ENCODE results near the gene SNAI3. TPM values are rescaled to one million over a fixed set of nuclear protein-coding genes. Genes with fewer than 3 reads are reported as not detected.

SNAI3 gene
- total and polyA plus RNA-seq, 2 of the 8 experiments (the other 6 are each of a cell fraction or from before 2014, with no cell fraction given): 8.5 to 13.3 TPM

DNA sequence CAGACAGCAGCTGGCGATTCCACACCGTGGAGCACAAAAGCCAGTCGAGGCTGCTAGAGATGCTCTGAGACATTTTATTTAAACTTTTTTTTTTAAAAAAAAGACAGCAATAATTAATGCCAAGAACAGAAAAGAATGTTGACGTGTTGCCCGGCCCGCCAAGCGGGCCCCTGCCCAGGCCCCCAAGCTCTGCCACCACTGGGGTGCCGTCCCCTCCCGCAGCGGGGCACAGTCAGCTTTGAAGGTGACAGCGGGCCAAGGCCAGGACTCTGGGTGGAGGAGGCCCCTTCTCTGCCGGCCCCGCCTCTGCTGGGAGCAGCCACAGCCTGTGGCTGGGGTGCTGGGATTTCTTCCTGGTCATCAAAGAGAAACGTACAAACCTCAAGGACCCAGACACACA is 10.1 kb upstream of the SNAI3 start (continued):
- TF ChIP-seq RFX5 (IDR thresholded peaks at IDR 0.05; ENCODE audit: borderline replicate concordance, low read depth, low read length): no peak
- TF ChIP-seq, protein P1, sequence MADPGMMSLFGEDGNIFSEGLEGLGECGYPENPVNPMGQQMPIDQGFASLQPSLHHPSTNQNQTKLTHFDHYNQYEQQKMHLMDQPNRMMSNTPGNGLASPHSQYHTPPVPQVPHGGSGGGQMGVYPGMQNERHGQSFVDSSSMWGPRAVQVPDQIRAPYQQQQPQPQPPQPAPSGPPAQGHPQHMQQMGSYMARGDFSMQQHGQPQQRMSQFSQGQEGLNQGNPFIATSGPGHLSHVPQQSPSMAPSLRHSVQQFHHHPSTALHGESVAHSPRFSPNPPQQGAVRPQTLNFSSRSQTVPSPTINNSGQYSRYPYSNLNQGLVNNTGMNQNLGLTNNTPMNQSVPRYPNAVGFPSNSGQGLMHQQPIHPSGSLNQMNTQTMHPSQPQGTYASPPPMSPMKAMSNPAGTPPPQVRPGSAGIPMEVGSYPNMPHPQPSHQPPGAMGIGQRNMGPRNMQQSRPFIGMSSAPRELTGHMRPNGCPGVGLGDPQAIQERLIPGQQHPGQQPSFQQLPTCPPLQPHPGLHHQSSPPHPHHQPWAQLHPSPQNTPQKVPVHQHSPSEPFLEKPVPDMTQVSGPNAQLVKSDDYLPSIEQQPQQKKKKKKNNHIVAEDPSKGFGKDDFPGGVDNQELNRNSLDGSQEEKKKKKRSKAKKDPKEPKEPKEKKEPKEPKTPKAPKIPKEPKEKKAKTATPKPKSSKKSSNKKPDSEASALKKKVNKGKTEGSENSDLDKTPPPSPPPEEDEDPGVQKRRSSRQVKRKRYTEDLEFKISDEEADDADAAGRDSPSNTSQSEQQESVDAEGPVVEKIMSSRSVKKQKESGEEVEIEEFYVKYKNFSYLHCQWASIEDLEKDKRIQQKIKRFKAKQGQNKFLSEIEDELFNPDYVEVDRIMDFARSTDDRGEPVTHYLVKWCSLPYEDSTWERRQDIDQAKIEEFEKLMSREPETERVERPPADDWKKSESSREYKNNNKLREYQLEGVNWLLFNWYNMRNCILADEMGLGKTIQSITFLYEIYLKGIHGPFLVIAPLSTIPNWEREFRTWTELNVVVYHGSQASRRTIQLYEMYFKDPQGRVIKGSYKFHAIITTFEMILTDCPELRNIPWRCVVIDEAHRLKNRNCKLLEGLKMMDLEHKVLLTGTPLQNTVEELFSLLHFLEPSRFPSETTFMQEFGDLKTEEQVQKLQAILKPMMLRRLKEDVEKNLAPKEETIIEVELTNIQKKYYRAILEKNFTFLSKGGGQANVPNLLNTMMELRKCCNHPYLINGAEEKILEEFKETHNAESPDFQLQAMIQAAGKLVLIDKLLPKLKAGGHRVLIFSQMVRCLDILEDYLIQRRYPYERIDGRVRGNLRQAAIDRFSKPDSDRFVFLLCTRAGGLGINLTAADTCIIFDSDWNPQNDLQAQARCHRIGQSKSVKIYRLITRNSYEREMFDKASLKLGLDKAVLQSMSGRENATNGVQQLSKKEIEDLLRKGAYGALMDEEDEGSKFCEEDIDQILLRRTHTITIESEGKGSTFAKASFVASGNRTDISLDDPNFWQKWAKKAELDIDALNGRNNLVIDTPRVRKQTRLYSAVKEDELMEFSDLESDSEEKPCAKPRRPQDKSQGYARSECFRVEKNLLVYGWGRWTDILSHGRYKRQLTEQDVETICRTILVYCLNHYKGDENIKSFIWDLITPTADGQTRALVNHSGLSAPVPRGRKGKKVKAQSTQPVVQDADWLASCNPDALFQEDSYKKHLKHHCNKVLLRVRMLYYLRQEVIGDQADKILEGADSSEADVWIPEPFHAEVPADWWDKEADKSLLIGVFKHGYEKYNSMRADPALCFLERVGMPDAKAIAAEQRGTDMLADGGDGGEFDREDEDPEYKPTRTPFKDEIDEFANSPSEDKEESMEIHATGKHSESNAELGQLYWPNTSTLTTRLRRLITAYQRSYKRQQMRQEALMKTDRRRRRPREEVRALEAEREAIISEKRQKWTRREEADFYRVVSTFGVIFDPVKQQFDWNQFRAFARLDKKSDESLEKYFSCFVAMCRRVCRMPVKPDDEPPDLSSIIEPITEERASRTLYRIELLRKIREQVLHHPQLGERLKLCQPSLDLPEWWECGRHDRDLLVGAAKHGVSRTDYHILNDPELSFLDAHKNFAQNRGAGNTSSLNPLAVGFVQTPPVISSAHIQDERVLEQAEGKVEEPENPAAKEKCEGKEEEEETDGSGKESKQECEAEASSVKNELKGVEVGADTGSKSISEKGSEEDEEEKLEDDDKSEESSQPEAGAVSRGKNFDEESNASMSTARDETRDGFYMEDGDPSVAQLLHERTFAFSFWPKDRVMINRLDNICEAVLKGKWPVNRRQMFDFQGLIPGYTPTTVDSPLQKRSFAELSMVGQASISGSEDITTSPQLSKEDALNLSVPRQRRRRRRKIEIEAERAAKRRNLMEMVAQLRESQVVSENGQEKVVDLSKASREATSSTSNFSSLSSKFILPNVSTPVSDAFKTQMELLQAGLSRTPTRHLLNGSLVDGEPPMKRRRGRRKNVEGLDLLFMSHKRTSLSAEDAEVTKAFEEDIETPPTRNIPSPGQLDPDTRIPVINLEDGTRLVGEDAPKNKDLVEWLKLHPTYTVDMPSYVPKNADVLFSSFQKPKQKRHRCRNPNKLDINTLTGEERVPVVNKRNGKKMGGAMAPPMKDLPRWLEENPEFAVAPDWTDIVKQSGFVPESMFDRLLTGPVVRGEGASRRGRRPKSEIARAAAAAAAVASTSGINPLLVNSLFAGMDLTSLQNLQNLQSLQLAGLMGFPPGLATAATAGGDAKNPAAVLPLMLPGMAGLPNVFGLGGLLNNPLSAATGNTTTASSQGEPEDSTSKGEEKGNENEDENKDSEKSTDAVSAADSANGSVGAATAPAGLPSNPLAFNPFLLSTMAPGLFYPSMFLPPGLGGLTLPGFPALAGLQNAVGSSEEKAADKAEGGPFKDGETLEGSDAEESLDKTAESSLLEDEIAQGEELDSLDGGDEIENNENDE (IDR thresholded peaks at IDR 0.05; ENCODE audit: insufficient replicate concordance, low read length): no peak
- TF ChIP-seq CHD1 (IDR thresholded peaks at IDR 0.05; ENCODE audit: low read depth, low read length): no peak
- no peak for TF ChIP-seq CEBPB (IDR thresholded peaks at IDR 0.05; ENCODE audit: low read depth, low read length)

Measured in H1 (cell line).